Measurements from ENCODE around the gene SGSM2. TPM values are rescaled to one million over a fixed set of nuclear protein-coding genes. Genes with fewer than 3 reads are reported as not detected.

The SGSM2 gene
- total and polyA plus RNA-seq, 2 donors (not counting 1 experiment from before 2014, with no cell fraction given): 139 to 181 TPM

DNA sequence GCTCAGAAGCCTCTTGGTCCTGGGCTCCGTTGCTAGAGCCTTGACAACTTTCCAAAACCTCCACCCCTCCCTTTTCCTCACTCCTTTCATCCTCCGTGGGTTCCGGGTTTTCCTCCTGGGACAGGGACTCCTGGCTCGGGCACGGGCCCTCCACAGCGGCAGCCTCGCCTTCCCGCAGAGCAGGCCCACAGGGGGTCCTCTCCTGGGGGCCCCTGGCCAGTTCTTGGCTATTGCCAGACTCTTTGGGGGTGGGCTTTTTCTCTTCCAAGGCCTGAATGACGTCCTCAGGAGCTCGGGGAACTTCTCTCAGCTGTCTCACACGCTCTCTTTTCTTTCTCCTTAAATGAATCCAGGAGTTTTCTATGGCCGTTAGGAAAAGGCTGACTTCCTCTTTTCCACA lies 82.9 kb downstream of the SGSM2 start:
- no peak for TF ChIP-seq EZH2 (IDR thresholded peaks at IDR 0.05; ENCODE audit: borderline replicate concordance, insufficient read depth, low read depth, low read length, poor library complexity, severe bottlenecking)
- TF ChIP-seq, protein P1, sequence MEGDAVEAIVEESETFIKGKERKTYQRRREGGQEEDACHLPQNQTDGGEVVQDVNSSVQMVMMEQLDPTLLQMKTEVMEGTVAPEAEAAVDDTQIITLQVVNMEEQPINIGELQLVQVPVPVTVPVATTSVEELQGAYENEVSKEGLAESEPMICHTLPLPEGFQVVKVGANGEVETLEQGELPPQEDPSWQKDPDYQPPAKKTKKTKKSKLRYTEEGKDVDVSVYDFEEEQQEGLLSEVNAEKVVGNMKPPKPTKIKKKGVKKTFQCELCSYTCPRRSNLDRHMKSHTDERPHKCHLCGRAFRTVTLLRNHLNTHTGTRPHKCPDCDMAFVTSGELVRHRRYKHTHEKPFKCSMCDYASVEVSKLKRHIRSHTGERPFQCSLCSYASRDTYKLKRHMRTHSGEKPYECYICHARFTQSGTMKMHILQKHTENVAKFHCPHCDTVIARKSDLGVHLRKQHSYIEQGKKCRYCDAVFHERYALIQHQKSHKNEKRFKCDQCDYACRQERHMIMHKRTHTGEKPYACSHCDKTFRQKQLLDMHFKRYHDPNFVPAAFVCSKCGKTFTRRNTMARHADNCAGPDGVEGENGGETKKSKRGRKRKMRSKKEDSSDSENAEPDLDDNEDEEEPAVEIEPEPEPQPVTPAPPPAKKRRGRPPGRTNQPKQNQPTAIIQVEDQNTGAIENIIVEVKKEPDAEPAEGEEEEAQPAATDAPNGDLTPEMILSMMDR (IDR thresholded peaks at IDR 0.05): no peak
- peaks cover 1% of the 10 kb centered on the region for H3K4me1 Mint-ChIP-seq
- H3K9me3 ChIP-seq (ENCODE audit: control extremely low read depth in 1 of 3, control insufficient read depth in 2 of 3, insufficient read depth in 1 of 3, low read length in 2 of 3): no peaks in the 10 kb centered on the region
- no peak overlapping the region for H3K4me3 ChIP-seq (ENCODE audit: control extremely low read depth in 1 of 5, extremely low read depth in 1 of 5, insufficient read depth in 1 of 5, low read depth in 2 of 5, low read length in 4 of 5)
- intact Hi-C loops (cut with micrococcal nuclease): no loop called here
- H3K9me3 Mint-ChIP-seq (ENCODE audit: insufficient read depth): no peaks in the 10 kb centered on the region
- peaks cover 15% of the 10 kb centered on the region for H4K20me1 ChIP-seq (ENCODE audit: control insufficient read depth, insufficient read depth, low read length, poor library complexity, severe bottlenecking)
- H3K79me2 ChIP-seq (ENCODE audit: control insufficient read depth, insufficient read depth, low read length): peaks cover 4% of the 10 kb centered on the region
- CTCF ChIA-PET: interaction anchor here (5.8 to 12.0 kb wide), 2 partner anchors 16 to 38 kb away, joined by 76 to 650 read pairs; no protein-coding TSS in a partner anchor
- WGBS (ENCODE audit: insufficient coverage): 97% methylated on average over 8 of the region's 12 CpGs
- no peak overlapping the region for H3K27ac ChIP-seq (ENCODE audit: low read length in 2 of 2)
- H2AFZ ChIP-seq (ENCODE audit: insufficient read depth, low read depth, low read length, poor library complexity, severe bottlenecking): no peak overlapping the region
- H3K36me3 ChIP-seq (replicated peaks in 1 of 2; ENCODE audit: control extremely low read depth in 1 of 2, control insufficient read depth in 1 of 2, extremely low read depth in 1 of 2, insufficient read depth in 2 of 2, low read length in 1 of 2): peaks cover 5 to 39% of the 10 kb centered on the region in 2 experiments
- no peaks in the 10 kb centered on the region for H3K4me1 ChIP-seq (ENCODE audit: control insufficient read depth in 2 of 2, insufficient read depth in 2 of 2, low read length in 2 of 2)
- no peaks in the 10 kb centered on the region for H3K27me3 Mint-ChIP-seq
- no peak overlapping the region for H3K9ac ChIP-seq (ENCODE audit: low read length)
- no peak overlapping the region for H3K4me3 Mint-ChIP-seq
- POLR2A ChIA-PET: no interaction called here
- DNase-seq: no peak
- no peak for ATAC-seq (ENCODE audit: low read depth)
- no peak overlapping the region for H3K4me2 ChIP-seq (replicated peaks; ENCODE audit: low read depth, low read length, poor library complexity, severe bottlenecking)
- H3K27ac Mint-ChIP-seq: no peak overlapping the region
- H3K27me3 ChIP-seq (replicated peaks in 1 of 4; ENCODE audit: control extremely low read depth in 1 of 4, control insufficient read depth in 3 of 4, insufficient read depth in 4 of 4, low read length in 3 of 4): no peaks in the 10 kb centered on the region

DNA sequence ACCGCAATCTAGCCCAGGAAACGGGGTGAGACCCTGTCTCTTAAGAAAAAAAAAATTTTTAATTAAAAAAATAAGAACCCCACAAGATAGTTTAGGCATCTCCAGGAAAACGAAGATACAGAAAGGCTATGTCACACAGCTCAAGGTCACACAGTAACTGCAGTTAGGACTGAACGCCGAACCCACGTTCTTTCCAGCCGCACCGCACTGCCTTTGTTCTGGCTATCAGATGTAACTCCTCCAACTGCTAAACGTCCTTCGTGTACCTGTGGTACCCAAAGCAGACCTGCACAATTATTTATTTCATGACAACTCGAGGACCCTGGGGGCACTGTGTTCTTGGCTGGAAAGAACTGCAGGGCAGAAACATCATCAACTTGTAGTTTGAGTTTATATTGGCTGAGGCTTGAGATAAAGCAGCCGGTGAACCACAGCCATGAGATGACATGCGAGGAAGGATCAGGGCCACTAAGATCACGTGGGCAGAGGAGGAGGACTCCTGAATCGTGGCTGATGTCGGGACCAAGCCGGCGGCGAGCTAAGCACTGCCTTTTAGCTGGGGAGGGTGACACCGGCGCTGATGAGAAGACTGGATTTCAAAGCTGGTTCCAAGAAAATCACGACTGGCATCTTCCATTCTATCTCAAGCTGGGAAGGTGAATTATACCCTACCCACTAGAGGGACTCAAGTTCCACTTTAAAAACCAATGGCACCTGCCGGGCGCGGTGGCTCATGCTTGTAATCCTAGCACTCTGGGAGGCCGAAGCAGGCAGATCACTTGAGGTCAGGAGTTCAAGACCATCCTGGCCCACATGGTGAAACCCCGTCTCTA lies 84.2 kb downstream of the SGSM2 start:
- Histone ChIP-seq H3K27ac (ENCODE audit: low read length in 2 of 2) (no peak overlapping the region), H3K4me1 (ENCODE audit: control insufficient read depth in 2 of 2, insufficient read depth in 2 of 2, low read length in 2 of 2) (no peaks in the 10 kb centered on the region), H3K4me3 (ENCODE audit: control extremely low read depth in 1 of 5, extremely low read depth in 1 of 5, insufficient read depth in 1 of 5, low read depth in 2 of 5, low read length in 4 of 5) (no peak overlapping the region), H3K9ac (ENCODE audit: low read length) (no peak overlapping the region), H4K20me1 (ENCODE audit: control insufficient read depth, insufficient read depth, low read length, poor library complexity, severe bottlenecking) (peaks cover 11% of the 10 kb centered on the region), H3K27me3 (replicated peaks in 1 of 4; ENCODE audit: control extremely low read depth in 1 of 4, control insufficient read depth in 3 of 4, insufficient read depth in 4 of 4, low read length in 3 of 4) (no peaks in the 10 kb centered on the region), H2AFZ (ENCODE audit: insufficient read depth, low read depth, low read length, poor library complexity, severe bottlenecking) (no peak overlapping the region), H3K4me2 (replicated peaks; ENCODE audit: low read depth, low read length, poor library complexity, severe bottlenecking) (no peak overlapping the region), H3K9me3 (ENCODE audit: control extremely low read depth in 1 of 3, control insufficient read depth in 2 of 3, insufficient read depth in 1 of 3, low read length in 2 of 3) (no peaks in the 10 kb centered on the region), H3K36me3 (replicated peaks in 1 of 2; ENCODE audit: control extremely low read depth in 1 of 2, control insufficient read depth in 1 of 2, extremely low read depth in 1 of 2, insufficient read depth in 2 of 2, low read length in 1 of 2) (peaks cover 5 to 39% of the 10 kb centered on the region in 2 experiments), H3K79me2 (ENCODE audit: control insufficient read depth, insufficient read depth, low read length) (no peaks in the 10 kb centered on the region)
- H3K27me3 Mint-ChIP-seq: no peaks in the 10 kb centered on the region
- TF ChIP-seq EZH2 (IDR thresholded peaks at IDR 0.05; ENCODE audit: borderline replicate concordance, insufficient read depth, low read depth, low read length, poor library complexity, severe bottlenecking): no peak
- TF ChIP-seq, protein P1 (IDR thresholded peaks at IDR 0.05): no peak
- H3K4me1 Mint-ChIP-seq: no peaks in the 10 kb centered on the region
- ChIA-PET POLR2A (no interaction called here), CTCF (interaction anchor here (3.3 kb wide), 1 partner anchor 39 kb away, joined by 16 read pairs; no protein-coding TSS in a partner anchor)
- intact Hi-C loops (cut with micrococcal nuclease): no loop called here
- H3K4me3 Mint-ChIP-seq: no peak overlapping the region
- no peak overlapping the region for H3K27ac Mint-ChIP-seq
- no peak for DNase-seq
- no peaks in the 10 kb centered on the region for H3K9me3 Mint-ChIP-seq (ENCODE audit: insufficient read depth)
- 98% methylated on average over 17 of the region's 27 CpGs for WGBS (ENCODE audit: insufficient coverage)
- ATAC-seq (ENCODE audit: low read depth): no peak
